Sigmoid colon (tissue), 4 donors: ENCODE data around the gene ESR1.

Experiments
- EP300 ChIP-seq, 4 donors: sonication (generic); formaldehyde crosslinking; IDR thresholded peaks; one replicate each; pipeline ENCODE4 v1.6.1; 2017; ENCODE audit warnings: antibody characterized with exemption in 4 of 4
- POLR2A ChIP-seq, 2 donors: fragments of 450-650 bp; IDR thresholded peaks; one replicate each; pipeline ENCODE4 v1.6.1; 2016; ENCODE audit warnings: antibody characterized with exemption in 2 of 2, mild to moderate bottlenecking in 2 of 2, moderate library complexity in 2 of 2
- POLR2AphosphoS5 ChIP-seq, 4 donors: sonication (generic); formaldehyde crosslinking; IDR thresholded peaks; one replicate each; pipeline ENCODE4 v1.6.1; 2017; ENCODE audit warnings: antibody characterized with exemption in 4 of 4
- TF ChIP-seq, protein P1 (sequence below), 4 experiments: fragments of 450-650 bp in 3 of 4; fragments of 200-600 bp in 1 of 4; IDR thresholded peaks; one replicate each; pipeline ENCODE4 v1.5.1; 2016 to 2019; ENCODE audit warnings: antibody characterized with exemption in 4 of 4, mild to moderate bottlenecking in 3 of 4, moderate library complexity in 2 of 4

DNA sequence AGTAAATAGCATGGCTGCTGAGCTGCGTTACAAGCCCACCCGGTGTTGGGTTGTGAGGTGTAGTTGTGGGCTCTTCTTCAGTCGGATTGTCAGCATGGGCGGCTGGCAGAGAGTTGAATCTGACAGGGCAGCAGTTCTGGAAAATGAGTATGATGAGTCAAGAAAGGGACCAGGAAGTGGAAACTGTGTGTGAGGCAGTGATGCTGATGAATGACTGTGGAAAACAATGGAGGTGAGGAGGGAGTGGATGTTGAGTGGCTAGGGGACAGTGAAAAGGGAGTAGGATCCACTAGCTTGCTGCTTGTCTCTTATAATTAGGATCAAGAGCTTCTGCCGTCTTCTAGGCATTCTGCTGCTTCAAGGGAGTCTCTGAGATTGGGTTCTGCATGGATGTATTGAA, 154.3 kb downstream of the ESR1 start:
- TF ChIP-seq, protein P1, sequence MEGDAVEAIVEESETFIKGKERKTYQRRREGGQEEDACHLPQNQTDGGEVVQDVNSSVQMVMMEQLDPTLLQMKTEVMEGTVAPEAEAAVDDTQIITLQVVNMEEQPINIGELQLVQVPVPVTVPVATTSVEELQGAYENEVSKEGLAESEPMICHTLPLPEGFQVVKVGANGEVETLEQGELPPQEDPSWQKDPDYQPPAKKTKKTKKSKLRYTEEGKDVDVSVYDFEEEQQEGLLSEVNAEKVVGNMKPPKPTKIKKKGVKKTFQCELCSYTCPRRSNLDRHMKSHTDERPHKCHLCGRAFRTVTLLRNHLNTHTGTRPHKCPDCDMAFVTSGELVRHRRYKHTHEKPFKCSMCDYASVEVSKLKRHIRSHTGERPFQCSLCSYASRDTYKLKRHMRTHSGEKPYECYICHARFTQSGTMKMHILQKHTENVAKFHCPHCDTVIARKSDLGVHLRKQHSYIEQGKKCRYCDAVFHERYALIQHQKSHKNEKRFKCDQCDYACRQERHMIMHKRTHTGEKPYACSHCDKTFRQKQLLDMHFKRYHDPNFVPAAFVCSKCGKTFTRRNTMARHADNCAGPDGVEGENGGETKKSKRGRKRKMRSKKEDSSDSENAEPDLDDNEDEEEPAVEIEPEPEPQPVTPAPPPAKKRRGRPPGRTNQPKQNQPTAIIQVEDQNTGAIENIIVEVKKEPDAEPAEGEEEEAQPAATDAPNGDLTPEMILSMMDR (IDR thresholded peaks at IDR 0.05) = no peak
- TF ChIP-seq POLR2AphosphoS5 (IDR thresholded peaks at IDR 0.05) = no peak
- TF ChIP-seq POLR2A (IDR thresholded peaks at IDR 0.05) = no peak
- no peak for TF ChIP-seq EP300 (IDR thresholded peaks at IDR 0.05)
